OCI-LY3 (cell line): ENCODE results near the gene SDE2.
"Not testable (repeated sequence)": the region's sequence is repeated elsewhere in the genome, so short reads cannot be mapped to it uniquely, and the experiment has no call there.

ENCODE experiments used
- H2AFZ ChIP-seq: fragments of 200-600, 300-600 bp; shearing (Covaris generic); 2 replicates; pipeline ENCODE4 v1.6.0; 2014; ENCODE audit warnings: antibody characterized with exemption, low read depth, low read length
- H3K27ac ChIP-seq: fragments of 200-600, 300-600 bp; sonication (generic); 2 replicates; pipeline ENCODE4 v1.5.1; 2014; ENCODE audit warnings: mild to moderate bottlenecking, low read length, moderate library complexity, mixed read lengths
- H3K27me3 ChIP-seq: fragments of 200-600, 300-600 bp; sonication (generic); 2 replicates; pipeline ENCODE4 v1.6.1; 2014; ENCODE audit warnings: low read depth, low read length, mixed read lengths
- H3K36me3 ChIP-seq: fragments of 200-600, 300-600 bp; sonication (generic); replicated peaks from 2 replicates; pipeline ENCODE3; 2014; ENCODE audit warnings: low read depth, low read length, mixed read lengths
- H3K4me1 ChIP-seq: fragments of 300-600, 200-600 bp; sonication (generic); 2 replicates; pipeline ENCODE4 v1.6.1; 2014; ENCODE audit warnings: low read length, mixed read lengths
- H3K4me2 ChIP-seq: fragments of 200-600, 300-600 bp; sonication (generic); 2 replicates; pipeline ENCODE4 v1.6.1; 2014; ENCODE audit warnings: low read length, mixed read lengths
- H3K4me3 ChIP-seq: fragments of 300-600, 200-600 bp; sonication (generic); 2 replicates; pipeline ENCODE4 v1.5.1; 2014; ENCODE audit warnings: antibody characterized with exemption, mild to moderate bottlenecking, low read length, moderate library complexity
- H3K79me2 ChIP-seq: fragments of 300-600, 200-600 bp; shearing (Covaris generic); 2 replicates; pipeline ENCODE4 v1.6.1; 2014; ENCODE audit warnings: mild to moderate bottlenecking, low read length, mixed read lengths
- H3K9ac ChIP-seq: fragments of 300-600, 200-600 bp; shearing (Covaris generic); 2 replicates; pipeline ENCODE4 v1.6.0; 2014; ENCODE audit warnings: mild to moderate bottlenecking, low read length, moderate library complexity
- H3K9me3 ChIP-seq: fragments of 200-600, 300-600 bp; shearing (Covaris generic); 2 replicates; pipeline ENCODE4 v1.6.1; 2014; ENCODE audit warnings: low read length, mixed read lengths; ENCODE audit not compliant: insufficient read depth
- H4K20me1 ChIP-seq: fragments of 200-600, 300-600 bp; sonication (generic); 2 replicates; pipeline ENCODE4 v1.6.1; 2016; ENCODE audit warnings: low read length, mixed read lengths; ENCODE audit not compliant: insufficient read depth
- EZH2phosphoT487 ChIP-seq: fragments of 200-600 bp; shearing (Covaris generic); IDR thresholded peaks from 2 replicates; pipeline ENCODE4 v1.6.1; 2018; ENCODE audit warnings: antibody characterized with exemption, mixed run types, low read depth
- TF ChIP-seq, protein P1 (sequence below): fragments of 200-600, 300-600 bp; sonication (generic); IDR thresholded peaks from 2 replicates; pipeline ENCODE4 v1.5.1; 2014; ENCODE audit warnings: antibody characterized with exemption, low read length, low read depth

SDE2 gene

DNA sequence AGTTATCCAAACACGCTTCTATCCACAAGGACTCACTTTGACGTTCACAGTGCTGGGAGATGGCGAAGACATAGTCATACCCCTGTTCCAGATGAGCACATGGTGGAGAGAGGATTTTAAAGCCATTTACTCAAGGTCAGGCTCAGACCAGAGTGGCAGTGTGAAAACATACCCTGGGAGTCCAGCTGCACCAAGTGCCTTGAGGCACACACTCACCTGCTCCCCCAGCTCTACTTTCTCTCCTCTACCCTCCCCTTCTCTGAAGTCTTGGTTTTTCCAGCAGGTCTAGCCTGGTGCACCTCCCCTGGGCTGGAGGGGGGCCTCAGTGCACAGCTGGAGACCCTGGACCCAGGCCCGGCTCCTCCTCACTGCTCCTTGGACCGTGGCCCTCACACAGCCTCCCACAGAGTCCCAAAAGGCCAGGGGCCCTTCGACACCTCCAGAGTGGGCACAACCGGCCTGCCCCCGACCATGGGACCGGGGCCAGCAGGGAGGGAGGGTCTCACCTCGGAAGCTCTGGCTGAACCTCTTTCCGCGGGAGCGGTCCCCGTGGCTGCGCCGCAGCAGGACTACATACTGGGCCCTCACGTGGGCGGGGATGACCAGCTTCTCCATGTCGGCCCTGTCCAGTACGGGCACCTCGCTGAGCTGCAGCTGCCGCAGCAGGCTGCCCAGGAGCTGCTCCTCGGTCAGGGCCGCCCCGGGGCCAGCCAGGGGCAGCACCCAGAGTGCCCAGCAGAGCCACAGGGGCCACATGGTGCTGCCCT lies 58.6 kb downstream of the SDE2 start:
- Histone ChIP-seq H3K4me1 (peaks cover 28% of the 10 kb centered on the region), H3K4me2 (no peak overlapping the region)

DNA sequence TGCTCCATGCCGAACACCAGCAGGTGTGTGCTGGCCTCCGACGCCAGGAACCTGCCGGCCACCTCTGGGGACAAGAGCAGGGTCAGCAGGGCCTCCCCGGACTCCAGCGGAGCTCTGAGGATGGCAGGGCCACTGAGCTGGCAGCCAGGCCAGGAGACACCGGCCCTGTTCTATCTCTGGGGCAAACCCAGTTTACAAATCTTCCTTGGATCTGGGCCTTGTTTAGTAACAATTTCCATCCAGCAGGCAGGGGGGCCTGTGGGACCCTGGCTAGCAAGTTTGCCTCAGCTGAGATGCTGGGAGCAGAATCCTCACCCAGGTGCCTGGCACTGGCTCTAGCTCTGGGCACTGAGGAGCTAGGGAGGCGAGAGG lies 59.2 kb downstream of the SDE2 start:
- not testable (repeated sequence) for H3K79me2 ChIP-seq, H3K4me3 ChIP-seq, H2AFZ ChIP-seq, H3K27ac ChIP-seq, H3K36me3 ChIP-seq, H4K20me1 ChIP-seq, H3K4me2 ChIP-seq, H3K9ac ChIP-seq, H3K9me3 ChIP-seq, H3K27me3 ChIP-seq
- peaks cover 22% of the 10 kb centered on the region for H3K4me1 ChIP-seq

More for the DNA sequence above, 58.6 kb downstream of the SDE2 start:
- Histone ChIP-seq H3K27ac (no peak overlapping the region), H3K27me3 (peaks cover 12% of the 10 kb centered on the region), H3K4me3 (no peak overlapping the region), H4K20me1 (no peaks in the 10 kb centered on the region), H3K36me3 (no peaks in the 10 kb centered on the region), H3K79me2 (no peaks in the 10 kb centered on the region), H3K9me3 (no peaks in the 10 kb centered on the region), H2AFZ (no peak overlapping the region), H3K9ac (no peak overlapping the region)
- TF ChIP-seq, protein P1, sequence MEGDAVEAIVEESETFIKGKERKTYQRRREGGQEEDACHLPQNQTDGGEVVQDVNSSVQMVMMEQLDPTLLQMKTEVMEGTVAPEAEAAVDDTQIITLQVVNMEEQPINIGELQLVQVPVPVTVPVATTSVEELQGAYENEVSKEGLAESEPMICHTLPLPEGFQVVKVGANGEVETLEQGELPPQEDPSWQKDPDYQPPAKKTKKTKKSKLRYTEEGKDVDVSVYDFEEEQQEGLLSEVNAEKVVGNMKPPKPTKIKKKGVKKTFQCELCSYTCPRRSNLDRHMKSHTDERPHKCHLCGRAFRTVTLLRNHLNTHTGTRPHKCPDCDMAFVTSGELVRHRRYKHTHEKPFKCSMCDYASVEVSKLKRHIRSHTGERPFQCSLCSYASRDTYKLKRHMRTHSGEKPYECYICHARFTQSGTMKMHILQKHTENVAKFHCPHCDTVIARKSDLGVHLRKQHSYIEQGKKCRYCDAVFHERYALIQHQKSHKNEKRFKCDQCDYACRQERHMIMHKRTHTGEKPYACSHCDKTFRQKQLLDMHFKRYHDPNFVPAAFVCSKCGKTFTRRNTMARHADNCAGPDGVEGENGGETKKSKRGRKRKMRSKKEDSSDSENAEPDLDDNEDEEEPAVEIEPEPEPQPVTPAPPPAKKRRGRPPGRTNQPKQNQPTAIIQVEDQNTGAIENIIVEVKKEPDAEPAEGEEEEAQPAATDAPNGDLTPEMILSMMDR: no peak
- TF ChIP-seq EZH2phosphoT487: no peak

DNA sequence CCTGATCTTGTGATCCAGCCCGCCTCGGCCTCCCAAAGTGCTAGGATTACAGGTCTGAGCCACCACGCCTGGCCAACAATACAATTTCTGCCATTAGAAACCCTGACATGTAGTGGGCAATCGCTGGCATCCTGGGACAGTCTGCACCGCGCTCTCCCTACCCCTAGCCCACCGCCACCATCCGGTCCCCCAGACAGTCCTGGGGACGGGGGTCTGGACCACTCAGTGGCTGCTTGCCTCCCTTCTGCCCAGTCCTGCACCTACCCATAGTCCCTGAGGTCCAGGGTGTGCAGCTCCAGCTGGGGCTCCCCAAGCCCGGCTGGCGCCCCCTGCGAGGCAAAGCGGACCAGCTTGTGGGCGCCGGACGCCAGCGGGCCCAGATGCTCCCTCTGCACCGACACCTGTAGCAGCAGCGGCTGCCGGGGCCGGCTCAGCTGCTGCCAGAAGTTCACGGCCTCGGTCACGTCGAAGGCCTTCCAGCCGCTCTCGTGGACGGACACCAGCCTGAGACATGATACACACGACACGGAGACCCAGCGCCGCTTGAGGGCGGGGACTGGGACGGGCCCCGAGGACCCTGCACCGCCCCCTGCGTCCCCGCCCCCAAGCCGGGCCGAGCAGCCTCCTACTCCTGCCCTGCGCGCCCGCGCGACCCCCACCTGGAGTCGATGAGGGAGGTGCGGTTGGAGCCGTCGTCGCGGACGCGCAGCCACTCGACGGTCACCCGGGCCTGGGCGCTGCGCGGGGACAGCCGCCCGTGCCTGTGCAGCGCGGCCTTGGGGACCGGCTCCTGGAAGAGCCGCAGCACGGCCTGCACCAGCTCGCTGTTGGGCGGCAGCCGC lies 59.8 kb downstream of the SDE2 start:
- not testable (repeated sequence) for H3K9ac ChIP-seq

DNA sequence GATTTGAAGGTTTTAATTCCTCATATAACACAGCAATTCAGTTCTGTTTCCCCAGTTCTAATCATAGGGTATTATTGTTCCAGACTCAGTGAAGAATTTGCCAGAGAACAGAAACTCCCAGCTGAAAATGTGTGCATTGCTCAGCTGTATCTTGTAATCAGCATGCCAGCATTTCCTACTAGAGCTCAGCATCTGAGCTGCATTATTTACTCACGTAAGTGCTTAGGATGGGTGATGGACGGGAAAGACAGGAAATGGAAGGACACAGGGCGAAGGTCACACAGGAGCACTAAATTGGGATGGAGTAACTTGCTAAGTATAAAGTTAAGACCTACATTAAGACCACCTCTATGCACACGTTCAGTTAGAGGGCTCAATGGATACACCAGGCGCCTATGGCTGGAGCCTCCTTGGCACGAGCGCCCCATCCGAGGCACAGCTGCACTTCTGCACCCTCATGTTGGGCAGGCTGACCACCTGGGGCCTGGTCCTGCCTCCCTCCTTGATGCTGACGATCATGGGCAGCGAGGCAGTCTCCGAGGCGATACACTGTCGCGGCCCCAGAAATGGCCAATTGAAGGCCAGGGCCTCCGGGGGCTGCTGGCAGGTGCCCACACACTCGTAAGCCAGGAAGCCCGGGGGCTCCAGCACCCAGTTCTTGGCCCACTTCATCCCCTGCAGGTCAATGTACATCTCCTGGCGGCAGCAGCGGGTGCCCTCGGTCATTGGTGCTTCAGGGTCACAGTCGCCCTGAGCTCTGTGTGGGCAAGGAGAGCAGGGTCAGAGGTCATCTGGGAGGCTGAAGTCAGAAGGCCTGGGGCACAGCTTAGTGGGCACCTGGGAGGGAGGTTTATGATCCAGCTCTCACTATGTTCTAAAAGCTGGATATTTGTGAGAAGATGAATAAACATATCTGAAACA lies 61.8 kb downstream of the SDE2 start:
- H3K36me3 ChIP-seq: no peaks in the 10 kb centered on the region
- no peak for TF ChIP-seq EZH2phosphoT487
- TF ChIP-seq, protein P1: no peak
- H2AFZ ChIP-seq: 0 out of 2 replicates have a peak overlapping the region, but pooled peaks have one; percentile 19
- no peaks in the 10 kb centered on the region for H3K79me2 ChIP-seq
- H3K4me1 ChIP-seq: peaks cover 5% of the 10 kb centered on the region
- H3K27ac ChIP-seq: no peak overlapping the region
- H3K9ac ChIP-seq: no peak overlapping the region
- no peaks in the 10 kb centered on the region for H3K27me3 ChIP-seq
- H3K4me2 ChIP-seq: no peak overlapping the region
- no peak overlapping the region for H3K4me3 ChIP-seq
- no peaks in the 10 kb centered on the region for H4K20me1 ChIP-seq
- H3K9me3 ChIP-seq: no peaks in the 10 kb centered on the region

More for the DNA sequence above, 59.8 kb downstream of the SDE2 start:
- H4K20me1 ChIP-seq, H3K79me2 ChIP-seq, H3K27me3 ChIP-seq, H3K4me2 ChIP-seq, H3K36me3 ChIP-seq, H3K27ac ChIP-seq, H3K9me3 ChIP-seq, H2AFZ ChIP-seq, H3K4me3 ChIP-seq: not testable (repeated sequence)
- peaks cover 16% of the 10 kb centered on the region for H3K4me1 ChIP-seq
